GM19438 (cell line): ENCODE measurements around the gene VWA5B2.

ENCODE experiments used
- ATAC-seq: cut with Tn5 transposase; IDR thresholded peaks from one replicate; pipeline ENCODE4 v1.9.1; 2021; ENCODE audit warnings: low read depth; ENCODE audit not compliant: unreplicated experiment

The VWA5B2 gene

DNA sequence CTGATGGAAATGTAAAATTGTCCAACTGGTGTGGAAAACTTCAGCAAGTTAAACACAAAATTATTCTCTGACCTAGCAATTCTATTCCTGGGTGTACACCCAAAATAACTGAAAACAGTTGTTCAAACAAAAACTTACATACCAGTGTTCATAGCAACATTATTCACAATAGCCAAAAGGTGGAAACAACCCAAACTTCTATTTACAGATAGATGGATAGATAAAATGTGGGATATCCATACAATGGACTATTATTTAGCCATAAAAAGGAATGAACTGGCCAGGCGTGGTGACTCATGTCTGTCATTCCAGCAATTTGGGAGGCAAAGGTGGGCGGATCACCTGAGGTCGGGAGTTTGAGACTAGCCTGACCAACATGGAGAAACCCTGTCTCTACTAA is 6.9 kb upstream of the VWA5B2 start:
- ATAC-seq = no peak

DNA sequence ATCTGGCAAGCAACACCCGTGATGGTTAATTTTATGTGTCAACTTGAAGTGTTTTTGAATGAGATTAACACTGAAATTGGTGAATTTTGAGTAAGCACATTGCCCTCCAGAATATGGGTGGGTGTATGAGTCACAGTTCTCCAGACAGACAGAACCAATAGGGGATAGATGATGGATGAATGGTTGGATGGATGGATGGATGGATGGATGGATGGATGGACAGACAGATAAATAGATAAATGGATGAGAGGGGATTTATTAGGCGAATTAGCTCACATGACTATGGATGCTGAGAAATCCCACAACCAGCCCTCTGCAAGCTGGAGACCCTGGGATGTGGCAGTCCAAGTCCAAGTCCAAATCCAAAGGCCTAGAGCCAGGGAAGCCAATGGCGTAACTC is 5.4 kb upstream of the VWA5B2 start:
- no peak for ATAC-seq

DNA sequence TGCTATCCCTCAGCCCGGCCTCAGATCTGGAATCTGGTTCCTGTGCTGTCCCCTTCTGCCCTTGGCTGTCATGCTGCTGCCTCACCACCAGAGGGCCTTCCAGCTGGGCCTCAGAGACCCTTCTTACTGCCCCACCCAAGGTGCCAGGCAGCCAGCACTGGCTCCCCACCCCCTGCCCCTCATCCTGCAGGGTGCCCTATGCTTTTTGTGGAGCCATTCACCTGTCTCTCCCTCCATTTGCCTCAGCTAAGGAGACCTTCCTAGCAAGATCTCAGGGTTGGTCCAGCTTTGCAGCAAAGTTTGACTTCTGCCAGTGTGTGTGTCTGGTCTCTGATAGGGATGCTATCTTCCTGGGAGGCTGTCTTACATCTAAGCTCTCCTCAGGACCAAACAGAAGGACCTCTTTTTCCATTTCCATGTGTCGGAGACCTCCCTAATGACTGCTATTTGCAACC is 1.9 kb upstream of the VWA5B2 start:
- no peak for ATAC-seq

GRCh38 chr3:184228376-184229137 is 828 bp upstream of the VWA5B2 start:
- no peak for ATAC-seq

- ATAC-seq = no peak
These were observed 757 bp downstream of the VWA5B2 start for GRCh38 chr3:184230081-184230602.

GRCh38 chr3:184230603-184231528 is 1.5 kb downstream of the VWA5B2 start:
- no peak for ATAC-seq

GRCh38 chr3:184231671-184232070 is 2.3 kb downstream of the VWA5B2 start:
- no peak for ATAC-seq

DNA sequence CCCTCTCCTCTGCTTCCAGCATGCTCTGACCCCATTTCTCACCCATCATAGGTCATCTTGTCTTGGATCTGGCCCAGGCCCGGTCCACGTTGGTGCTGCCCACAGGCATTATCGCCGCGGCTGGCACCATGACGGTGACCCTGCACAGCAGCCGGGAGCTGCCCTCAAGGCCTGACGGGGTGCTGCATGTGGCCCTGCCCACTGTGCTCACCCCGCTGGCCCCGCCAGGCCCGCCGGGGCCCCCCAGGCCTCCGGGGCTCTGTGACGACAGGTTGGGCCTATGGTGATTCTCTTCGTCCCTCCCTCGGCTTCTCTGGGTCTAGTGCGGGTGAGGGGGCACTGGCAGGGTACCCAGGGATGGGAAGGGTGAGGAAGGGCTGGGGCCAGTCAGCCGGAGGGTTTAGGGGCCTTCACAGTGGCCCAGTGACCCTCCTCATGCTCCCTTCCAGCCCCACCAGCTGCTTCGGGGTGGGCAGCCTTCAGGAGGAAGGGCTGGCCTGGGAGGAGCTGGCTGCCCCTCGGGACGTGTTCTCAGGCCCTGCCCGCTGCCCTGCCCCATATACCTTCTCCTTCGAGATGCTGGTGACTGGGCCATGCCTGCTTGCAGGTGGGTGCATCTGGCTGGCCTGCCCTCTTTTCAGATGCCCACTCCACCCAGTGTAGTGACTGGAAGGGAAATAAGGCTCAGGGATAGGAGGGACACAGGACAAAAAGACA is 3.9 kb downstream of the VWA5B2 start:
- no peak for ATAC-seq

DNA sequence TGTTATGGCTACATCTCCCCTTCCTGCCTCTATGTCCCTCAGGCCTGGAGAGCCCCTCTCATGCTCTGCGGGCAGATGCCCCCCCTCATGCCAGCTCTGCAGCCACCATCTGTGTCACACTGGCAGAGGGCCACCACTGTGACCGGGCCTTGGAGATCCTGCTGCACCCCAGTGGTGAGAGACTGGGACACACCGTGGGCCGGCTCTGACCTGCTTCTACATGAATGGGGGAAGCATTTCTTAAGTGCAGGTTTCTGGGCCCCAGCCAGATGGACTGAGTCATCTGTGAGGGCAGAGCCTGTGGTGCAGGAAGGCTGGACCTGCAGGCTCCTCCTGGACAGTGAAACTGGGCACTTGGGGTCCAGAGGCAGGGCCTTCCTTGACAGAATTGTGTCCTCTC is 4.8 kb downstream of the VWA5B2 start:
- no peak for ATAC-seq

DNA sequence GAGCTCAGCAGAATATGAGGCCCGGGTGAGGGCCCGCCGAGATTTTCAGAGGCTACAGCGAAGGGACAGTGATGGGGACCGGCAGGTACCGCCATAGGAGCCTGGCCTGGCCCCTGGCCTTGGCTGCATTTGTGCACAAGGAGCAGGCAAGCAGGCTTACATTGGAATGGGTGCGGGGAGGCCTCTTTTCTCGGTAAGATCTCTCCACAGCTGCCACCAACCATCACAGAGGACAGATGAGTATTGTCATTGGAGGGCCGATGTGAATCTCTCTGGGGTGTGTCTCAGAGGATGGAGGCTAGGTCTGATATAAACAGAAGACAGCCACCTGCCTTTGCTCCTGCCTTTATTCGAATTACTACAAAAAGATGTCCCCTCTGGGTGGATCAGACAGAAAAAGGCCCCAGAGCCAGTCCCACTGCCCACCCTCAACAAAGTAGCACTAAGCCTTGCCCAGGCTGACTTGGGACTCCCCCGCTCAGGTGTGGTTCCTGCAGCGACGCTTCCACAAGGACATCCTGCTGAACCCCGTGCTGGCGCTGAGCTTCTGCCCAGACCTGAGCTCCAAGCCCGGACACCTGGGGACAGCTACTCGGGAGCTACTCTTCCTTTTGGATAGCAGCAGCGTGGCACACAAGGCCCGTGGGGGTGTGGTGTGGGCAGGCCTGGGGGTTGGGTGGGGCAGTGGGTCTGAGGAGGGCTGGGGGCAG is 5.4 kb downstream of the VWA5B2 start:
- ATAC-seq = no peak

DNA sequence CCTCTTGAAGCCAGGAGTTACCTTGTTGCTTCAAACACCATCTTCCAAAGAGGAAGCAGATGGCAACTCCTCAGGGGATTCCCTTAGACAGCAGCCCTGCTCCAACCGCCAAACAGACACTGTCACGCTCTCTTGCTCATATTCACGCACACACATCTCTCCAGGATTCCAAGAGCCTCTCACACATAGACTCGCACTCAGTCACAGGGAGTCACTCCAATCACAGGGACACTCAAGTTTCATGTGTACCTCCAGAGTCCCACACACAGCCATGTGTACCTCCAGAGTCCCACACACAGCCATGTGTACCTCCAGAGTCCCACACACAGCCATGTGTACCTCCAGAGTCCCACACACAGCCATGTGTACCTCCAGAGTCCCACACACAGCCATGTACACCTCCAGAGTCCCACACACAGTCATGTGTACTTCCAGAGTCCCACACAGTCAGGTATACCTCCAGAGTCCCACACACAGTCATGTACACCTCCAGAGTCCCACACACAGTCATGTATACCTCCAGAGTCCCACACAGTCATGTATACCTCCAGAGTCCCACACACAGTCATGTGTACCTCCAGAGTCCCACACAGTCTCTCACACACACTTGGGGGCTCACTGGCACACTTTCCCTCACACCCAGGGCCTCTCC is 6.1 kb downstream of the VWA5B2 start:
- ATAC-seq = no peak

DNA sequence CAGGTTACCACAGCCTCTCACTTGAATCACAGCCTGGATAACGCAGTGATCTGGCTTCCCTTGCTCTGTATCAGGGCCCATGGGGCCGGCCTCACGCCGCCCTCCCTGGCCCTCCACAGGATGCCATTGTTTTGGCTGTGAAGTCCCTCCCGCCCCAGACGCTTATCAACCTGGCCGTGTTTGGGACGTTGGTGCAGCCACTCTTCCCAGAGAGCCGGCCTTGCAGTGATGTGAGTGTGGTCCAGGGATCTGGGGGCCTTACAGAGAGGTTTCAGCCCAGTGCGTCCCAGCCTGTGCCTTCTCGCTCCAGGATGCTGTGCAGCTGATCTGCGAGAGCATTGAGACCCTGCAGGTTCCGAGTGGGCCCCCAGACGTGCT is 6.6 kb downstream of the VWA5B2 start:
- no peak for ATAC-seq

DNA sequence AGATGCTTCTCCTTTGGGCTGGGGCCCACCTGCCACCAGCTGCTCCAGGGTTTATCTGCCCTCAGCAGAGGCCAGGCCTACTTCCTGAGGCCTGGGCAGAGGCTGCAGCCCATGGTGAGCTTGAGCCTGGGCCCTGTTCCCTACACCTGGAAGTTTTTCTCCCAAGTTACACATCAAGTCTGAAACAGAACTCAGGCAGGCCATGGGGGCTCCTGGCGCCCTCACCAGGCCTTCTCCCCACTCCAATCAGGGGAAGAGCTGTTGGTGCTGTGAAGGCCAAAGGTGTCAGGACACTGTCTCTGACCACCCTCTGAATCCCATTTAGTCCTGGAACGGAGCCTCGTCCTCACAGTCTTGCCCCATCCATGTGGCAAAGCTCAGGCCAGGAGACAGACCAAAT is 7.3 kb downstream of the VWA5B2 start:
- ATAC-seq = no peak

DNA sequence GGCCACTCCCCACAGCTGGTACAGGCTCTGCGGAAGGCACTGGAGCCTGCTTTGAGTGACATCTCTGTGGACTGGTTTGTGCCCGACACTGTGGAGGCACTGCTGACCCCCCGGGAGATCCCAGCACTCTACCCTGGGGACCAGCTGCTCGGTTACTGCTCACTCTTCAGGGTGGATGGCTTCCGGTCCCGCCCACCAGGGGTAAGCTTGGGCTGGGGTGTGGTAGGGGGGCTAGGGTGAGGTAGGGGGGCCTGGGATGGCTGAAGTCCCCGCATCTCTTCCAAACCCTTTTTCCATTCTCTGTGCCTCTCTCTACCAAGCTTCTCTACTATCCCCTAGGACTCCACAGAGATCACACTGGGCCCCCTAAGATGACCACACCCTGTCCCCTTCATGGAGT is 7.8 kb downstream of the VWA5B2 start:
- ATAC-seq = no peak

DNA sequence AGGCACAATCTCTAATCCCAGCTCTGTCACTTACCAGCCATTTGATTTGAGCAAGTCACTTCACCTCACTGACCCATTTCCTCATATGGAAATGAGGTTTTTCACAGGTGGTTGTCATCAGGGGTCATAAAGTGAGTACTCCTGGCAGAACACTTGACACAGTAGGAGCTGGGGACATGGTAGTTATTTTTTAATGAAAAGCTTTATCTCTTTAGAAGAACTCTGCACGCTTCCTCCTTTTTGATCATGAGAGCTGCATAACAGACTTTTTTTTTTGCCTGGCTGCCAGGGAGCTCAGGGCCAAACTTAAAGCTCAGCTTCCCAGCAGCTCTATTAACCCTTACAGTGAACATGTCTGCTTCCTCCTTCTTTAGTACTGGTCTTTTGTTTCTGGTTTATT is 8.4 kb downstream of the VWA5B2 start:
- no peak for ATAC-seq

GRCh38 chr3:184238246-184238818 is 8.9 kb downstream of the VWA5B2 start:
- no peak for ATAC-seq

DNA sequence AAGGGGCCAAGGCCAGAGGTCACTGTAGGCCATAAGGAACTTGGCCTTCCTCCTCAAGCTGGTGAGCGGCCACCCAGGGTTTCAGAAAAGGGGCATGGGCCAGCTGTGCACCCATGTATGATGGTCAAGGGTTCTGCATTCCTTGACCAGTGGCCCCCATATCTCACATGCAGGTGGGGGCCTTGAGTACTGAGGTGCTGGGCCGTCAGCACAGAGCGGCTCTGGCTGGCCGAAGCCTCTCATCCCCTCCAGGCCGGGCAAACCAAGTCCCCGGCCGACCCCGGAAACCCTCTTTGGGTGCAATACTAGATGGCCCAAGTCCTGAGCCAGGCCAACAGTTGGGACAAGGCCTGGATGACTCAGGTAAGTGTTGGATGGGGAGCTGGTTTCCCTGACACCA is 9.8 kb downstream of the VWA5B2 start:
- no peak for ATAC-seq

- ATAC-seq = no peak
These were observed 10.3 kb downstream of the VWA5B2 start for GRCh38 chr3:184239708-184240107.

- ATAC-seq = no peak
These were observed 11.2 kb downstream of the VWA5B2 start for GRCh38 chr3:184240384-184241140.
